HG02840 (cell line): ENCODE measurements around the gene YTHDF1.

Source experiments
- ATAC-seq: cut with Tn5 transposase; IDR thresholded peaks from one replicate; pipeline ENCODE4 v1.9.1; 2021; ENCODE audit warnings: mild to moderate bottlenecking, moderate library complexity, moderate number of reproducible peaks; ENCODE audit not compliant: unreplicated experiment, low FRiP score

The YTHDF1 gene

GRCh38 chr20:63175038-63175895 lies 40.7 kb downstream of the YTHDF1 start:
- ATAC-seq, result no peak

- no peak for ATAC-seq
Observed at GRCh38 chr20:63174309-63175037, 41.5 kb downstream of the YTHDF1 start.

GRCh38 chr20:63173552-63174191 lies 42.3 kb downstream of the YTHDF1 start:
- ATAC-seq, result no peak

- no peak for ATAC-seq
Observed at GRCh38 chr20:63172726-63173125, 43.2 kb downstream of the YTHDF1 start.

GRCh38 chr20:63171991-63172390 lies 43.9 kb downstream of the YTHDF1 start:
- no peak for ATAC-seq

- no peak for ATAC-seq
Observed at GRCh38 chr20:63169681-63170080, 46.2 kb downstream of the YTHDF1 start.

GRCh38 chr20:63168861-63169260 lies 47.1 kb downstream of the YTHDF1 start:
- ATAC-seq, result no peak

GRCh38 chr20:63167918-63168520 lies 47.9 kb downstream of the YTHDF1 start:
- no peak for ATAC-seq

- no peak for ATAC-seq
Observed at GRCh38 chr20:63167026-63167917, 48.7 kb downstream of the YTHDF1 start.

GRCh38 chr20:63166193-63167020 lies 49.5 kb downstream of the YTHDF1 start:
- ATAC-seq, result no peak

GRCh38 chr20:63165356-63166192 lies 50.4 kb downstream of the YTHDF1 start:
- ATAC-seq, result no peak

- no peak for ATAC-seq
Observed at GRCh38 chr20:63164484-63165355, 51.2 kb downstream of the YTHDF1 start.

GRCh38 chr20:63163596-63164483 lies 52.1 kb downstream of the YTHDF1 start:
- no peak for ATAC-seq

- no peak for ATAC-seq
Observed at GRCh38 chr20:63163171-63163570, 52.8 kb downstream of the YTHDF1 start.

GRCh38 chr20:63162206-63162795 lies 53.6 kb downstream of the YTHDF1 start:
- ATAC-seq, result no peak

GRCh38 chr20:63161176-63161651 lies 54.7 kb downstream of the YTHDF1 start:
- no peak for ATAC-seq
